Activated T-cell treated with anti-CD3 and anti-CD28 coated beads for 48 hours (primary cell): Measurements from ENCODE around the gene CDKN1A.
"Not testable (repeated sequence)": the region's sequence is repeated elsewhere in the genome, so short reads cannot be mapped to it uniquely, and the experiment has no call there.

Experiments
- DNase-seq: peaks from one replicate; pipeline ENCODE4 v3.0.0-alpha.2; 2020; ENCODE audit warnings: low read depth

Gene CDKN1A

DNA sequence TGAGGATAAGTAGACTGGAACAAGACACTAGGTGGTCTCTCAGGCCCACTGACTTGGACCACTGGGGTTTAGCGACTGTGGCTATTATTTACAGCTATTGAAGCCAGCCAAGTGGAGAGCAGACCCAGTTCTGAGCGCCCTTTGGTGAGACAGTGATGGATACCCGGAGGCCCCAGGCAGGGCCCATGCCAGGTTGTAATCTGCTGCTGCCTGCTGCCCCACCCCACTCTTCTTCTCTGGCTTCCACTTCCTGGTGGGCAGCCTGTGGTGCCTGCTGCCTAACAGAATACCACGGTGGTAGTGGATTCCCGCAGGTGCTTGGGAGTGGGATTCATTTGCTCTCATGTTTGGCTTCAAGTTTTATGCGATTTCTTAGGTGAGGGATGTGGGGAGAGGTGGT is 19.7 kb downstream of the CDKN1A start:
- DNase-seq, result no peak

DNA sequence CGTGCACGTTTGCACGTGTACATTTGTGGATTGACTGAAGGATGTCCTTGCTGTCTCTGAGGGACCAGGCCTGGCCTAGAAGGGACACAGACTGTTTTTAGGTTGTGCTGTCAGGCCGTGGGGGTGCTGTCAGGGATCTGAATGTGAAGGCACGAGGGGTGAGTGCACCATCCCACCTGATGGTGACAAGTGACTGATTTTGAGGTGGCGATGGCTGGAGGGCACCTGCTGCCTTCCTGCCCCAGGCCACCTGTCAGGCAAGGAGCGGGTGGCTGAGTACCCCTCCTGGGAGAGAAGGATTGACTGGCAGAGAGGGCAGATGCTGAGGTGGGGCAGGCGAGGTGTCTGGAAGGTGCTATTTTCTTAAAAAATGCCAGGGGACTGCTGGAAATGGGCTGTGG is 20.4 kb downstream of the CDKN1A start:
- no peak for DNase-seq

GRCh38 chr6:36699348-36699747 is 20.8 kb downstream of the CDKN1A start:
- DNase-seq, result no peak

DNA sequence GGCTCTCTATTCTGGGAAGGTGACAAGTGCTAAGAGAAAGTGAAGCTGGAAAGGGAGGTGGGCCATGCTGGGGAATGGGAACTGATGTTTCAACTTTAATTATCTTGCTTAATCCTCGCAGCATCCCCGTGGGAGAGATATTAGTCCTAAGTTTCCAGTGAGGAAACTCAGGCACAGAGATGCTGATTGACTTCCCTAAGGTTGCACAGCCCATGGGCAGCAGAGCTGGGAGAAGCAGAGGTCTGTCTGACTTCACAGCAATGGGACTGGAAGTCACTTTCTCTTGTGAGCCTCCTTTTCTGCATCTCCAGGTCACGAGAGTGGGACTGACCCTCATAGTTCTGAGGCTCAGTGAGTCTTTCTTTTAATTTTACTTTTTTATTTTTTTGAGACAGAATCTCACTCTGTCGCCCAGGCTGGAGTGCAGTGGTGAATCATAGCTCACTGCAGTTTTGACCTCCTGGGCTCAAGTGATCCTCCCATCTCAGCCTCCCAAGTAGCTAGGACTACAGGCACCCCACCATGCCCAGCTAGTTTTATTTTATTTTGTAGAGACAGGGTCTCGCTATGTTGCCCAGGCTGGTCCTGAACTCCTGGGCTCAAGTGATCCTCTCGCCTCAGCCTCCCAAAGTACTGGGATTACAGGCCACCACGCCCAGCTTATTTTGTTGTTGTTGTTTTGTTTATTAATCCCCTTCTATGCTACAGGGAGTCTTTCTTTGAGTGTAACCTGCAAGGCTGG is 21.7 kb downstream of the CDKN1A start:
- DNase-seq, result no peak

GRCh38 chr6:36700831-36701230 is 22.3 kb downstream of the CDKN1A start:
- DNase-seq, result no peak

DNA sequence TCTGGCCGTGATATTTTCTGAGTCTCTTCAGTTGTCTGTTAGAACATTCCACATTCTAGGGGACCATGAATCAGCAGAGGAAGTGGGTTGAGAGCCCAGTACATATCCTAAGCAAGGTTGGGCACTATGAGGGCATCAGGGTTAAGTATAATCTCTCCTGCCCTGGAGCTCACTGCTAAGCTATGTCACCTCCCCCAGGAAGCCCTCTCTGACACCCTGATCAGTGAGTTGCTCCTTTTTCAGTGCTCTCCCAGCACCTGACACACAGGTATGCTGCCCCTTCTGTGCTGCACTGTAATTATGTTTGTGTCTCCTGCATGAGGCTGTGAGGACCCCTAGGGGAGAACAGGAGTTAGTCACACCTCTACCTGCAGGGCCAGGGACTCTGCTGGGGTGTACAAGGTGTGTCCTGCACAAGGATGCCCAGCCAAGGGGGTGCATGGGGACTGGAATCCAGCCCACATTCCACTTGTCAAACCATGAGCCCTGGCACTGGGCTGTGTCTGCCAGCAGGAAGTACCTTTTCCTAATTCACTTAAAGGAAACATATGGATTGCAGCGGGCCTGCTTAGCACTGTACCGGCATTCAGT is 23.0 kb downstream of the CDKN1A start:
- DNase-seq, result no peak

- DNase-seq, result no peak
Observed at GRCh38 chr6:36702656-36703055, 24.1 kb downstream of the CDKN1A start.

DNA sequence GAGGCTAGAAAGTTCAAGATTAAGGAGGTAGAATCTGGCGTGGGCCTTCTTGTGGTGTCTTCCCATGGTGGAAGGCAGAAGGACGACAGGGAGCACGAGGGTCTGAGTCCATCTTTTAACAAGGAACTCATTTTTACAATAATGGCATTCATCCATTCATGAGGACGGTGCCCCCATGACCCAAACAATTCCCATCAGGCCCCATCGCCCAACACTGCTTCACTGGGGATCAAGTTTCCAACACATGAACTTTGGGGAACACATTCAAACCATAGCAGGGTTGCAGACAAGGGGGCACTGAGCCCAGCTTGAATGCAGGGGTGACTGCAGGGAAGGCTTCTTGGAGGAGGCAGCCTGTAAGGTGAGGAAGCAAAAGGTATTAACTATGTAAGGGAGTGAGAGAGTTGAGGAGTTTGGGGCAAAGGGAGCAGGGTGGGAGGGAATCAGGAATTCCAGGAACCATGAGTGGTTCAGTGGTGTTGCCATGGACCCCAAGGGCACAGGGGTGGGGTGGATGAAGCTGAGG is 24.6 kb downstream of the CDKN1A start:
- DNase-seq, result no peak

DNA sequence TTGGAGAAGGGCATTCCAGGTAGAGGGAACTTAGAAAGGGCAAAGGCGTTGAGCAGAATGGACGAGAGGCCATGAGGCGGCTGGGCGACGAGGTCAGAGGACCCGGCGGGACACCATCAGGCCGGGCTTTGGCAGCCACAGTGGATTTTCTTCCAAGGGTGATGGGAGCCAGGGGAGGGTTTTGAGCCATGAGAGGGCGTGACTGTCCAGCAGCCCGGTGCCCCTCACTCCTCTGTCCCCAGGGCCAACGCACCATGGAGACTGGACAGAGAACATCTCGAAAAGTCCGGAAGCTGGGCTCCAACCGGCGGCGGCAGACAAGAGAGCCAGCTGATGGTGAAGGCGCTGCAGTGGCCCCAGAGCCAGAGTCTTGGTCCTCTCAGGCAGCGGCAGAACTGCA is 25.5 kb downstream of the CDKN1A start:
- no peak for DNase-seq

- DNase-seq, result not testable (repeated sequence)
Observed at GRCh38 chr6:36704961-36705577, 26.6 kb downstream of the CDKN1A start.

- DNase-seq, result no peak
Observed at GRCh38 chr6:36706339-36706738, 27.8 kb downstream of the CDKN1A start.

DNA sequence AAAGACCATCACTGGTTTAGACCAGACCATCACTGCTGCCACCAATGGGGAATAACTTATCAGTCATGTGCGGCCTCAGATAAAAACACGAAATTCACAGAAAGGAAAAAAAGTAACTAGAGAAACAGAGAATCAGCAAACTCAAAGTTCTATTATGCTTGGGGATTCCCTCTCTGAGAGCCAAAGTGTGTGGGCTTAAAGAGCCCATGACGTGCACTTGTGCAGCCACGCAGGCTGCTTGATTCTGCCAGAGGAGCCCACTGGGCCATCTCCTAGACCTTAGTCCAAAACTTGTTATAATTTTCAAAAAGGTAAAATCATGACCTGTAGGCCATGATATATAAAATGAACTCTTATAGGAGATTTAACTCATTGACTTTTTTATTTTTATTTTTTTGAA is 34.3 kb downstream of the CDKN1A start:
- no peak for DNase-seq

- DNase-seq, result no peak
Observed at GRCh38 chr6:36713846-36714245, 35.3 kb downstream of the CDKN1A start.

DNA sequence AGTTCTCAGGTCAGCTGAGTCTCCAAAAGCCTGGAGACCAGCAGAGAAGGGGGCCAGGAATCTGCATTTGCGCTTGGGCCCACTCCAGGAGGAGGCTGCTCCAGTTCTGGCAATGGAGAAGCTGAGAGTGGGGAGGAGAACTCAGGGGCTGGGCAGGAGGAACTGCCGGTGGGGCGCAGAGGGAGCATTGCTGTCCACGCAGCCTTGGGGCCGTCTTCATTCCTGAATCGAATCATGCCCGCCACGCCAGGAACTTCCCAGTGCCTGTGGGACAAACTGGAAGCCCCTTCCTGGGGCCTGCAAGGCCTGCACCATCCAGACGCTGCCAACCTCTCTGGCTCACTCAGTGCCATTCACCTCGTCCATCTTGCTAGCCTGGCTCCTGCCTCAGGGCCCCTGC is 36.0 kb downstream of the CDKN1A start:
- no peak for DNase-seq

- DNase-seq, result no peak
Observed at GRCh38 chr6:36715469-36715868, 37.0 kb downstream of the CDKN1A start.

DNA sequence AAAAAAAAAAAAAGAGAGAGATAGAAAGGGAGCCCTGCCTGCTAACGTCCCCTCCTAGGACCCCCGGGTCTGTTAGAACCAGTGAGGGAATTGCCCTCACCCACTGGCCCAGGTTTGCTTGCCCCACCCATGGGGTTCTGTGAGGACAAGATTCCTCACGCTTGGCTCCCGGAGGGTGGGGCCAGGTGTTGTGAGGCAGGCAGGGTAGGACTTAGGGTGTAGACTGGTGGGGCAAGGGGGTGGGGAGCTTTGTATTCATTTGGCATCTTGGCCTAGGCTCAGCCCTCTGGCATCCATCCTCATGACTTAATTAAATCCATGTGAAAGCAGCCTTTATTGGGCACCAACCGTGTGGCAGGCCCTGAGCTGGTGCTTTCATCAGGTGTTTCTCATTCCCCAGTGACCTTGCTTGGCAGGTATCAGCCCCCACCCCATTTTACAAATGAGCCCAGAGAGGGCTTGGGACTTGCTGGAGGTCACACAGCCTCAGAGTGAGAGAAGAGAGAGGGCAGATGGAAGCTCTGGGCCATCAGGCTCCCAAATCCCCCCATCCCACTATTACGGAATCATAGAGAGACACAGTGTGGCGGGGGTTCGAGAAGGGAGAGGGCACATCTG is 38.1 kb downstream of the CDKN1A start:
- no peak for DNase-seq

DNA sequence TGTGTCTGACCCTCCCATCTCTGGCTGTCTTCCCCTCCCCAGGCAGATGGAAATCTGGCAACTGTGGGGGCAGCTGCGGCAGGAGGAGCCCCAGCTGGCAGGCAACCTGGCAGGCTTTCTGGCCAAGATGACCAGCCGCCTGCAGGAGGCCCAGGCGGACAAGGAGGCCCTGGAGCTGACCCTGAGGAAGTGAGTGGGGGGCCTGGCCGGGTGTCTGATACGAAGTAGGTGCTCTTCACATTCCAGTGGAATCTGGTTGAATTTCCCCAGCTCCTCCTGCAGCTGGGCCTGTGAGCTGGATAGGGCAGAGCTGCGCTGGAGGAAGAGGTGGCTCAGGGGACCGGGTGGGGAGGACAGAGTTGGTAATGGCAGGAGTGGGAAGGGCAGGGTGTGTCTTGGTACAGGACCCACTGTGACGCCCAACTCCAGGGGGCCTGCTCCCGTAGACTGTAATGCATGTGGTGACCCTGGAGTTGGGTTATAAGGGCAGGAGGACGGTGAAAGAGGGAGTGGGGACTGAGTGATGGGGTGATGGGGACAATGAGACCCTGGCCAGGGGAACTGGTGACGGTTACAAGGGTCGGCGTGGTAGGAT is 38.8 kb downstream of the CDKN1A start:
- no peak for DNase-seq

- no peak for DNase-seq
Observed at GRCh38 chr6:36717871-36718540, 39.5 kb downstream of the CDKN1A start.

DNA sequence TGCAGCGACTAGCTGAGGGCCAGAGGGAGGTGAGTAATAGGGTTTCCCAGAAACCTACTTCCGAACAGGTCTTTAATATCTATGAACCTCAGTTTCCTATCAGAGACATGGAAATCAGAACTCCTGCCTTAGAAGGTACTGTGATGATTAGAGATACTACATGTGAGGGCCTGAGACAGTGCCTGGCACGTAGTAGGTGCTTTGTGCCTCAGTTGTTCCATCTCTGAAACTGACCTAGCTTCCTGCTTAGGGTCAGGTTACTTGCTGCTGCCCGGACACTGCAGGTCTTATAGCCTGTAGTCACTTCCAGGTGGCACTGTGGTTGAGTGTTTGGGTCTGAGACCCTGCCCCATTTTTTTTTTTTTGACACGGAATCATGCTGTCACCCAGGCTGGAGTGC is 40.0 kb downstream of the CDKN1A start:
- no peak for DNase-seq

- DNase-seq, result no peak
Observed at GRCh38 chr6:36719126-36719525, 40.6 kb downstream of the CDKN1A start.

- no peak for DNase-seq
Observed at GRCh38 chr6:36720251-36721141, 42.0 kb downstream of the CDKN1A start.
